Testis (tissue), 3 donors: ENCODE data around the gene HMCN2. TPM values are rescaled to one million over a fixed set of nuclear protein-coding genes. Genes with fewer than 3 reads are reported as not detected.

Experiments
- DNase-seq: peaks from one replicate; pipeline ENCODE4 v3.0.0-alpha.2; 2019
- H3K27ac ChIP-seq, 2 donors: fragments of 200-600 bp; sonication (generic); one replicate each; pipeline ENCODE4 v1.5.1; 2019
- H3K27me3 ChIP-seq: fragments of 200-600 bp; sonication (generic); one replicate; pipeline ENCODE4 v1.5.1; 2019
- H3K36me3 ChIP-seq: fragments of 200-600 bp; sonication (generic); one replicate; pipeline ENCODE4 v1.5.1; 2017; ENCODE audit warnings: low read depth; ENCODE audit errors: missing control alignments
- H3K4me1 ChIP-seq: fragments of 200-600 bp; sonication (generic); one replicate; pipeline ENCODE4 v1.5.1; 2019
- H3K4me3 ChIP-seq, 2 donors: fragments of 200-600 bp; sonication (generic); one replicate each; pipeline ENCODE4 v1.5.1; 2017 to 2019
- H3K9me3 ChIP-seq: fragments of 200-600 bp; sonication (generic); one replicate; pipeline ENCODE4 v1.5.1; 2017
- CTCF ChIP-seq, 3 experiments: fragments of 450-650 bp in 2 of 3; fragments of 200-600 bp in 1 of 3; sonication (generic) in 1 of 3; IDR thresholded peaks; one replicate each; pipeline ENCODE4 v1.5.1; 2016 to 2019; ENCODE audit warnings: antibody characterized with exemption in 3 of 3, mild to moderate bottlenecking in 2 of 3, moderate library complexity in 1 of 3
- POLR2A ChIP-seq: fragments of 450-650 bp; IDR thresholded peaks from one replicate; pipeline ENCODE4 v1.6.1; 2017; ENCODE audit warnings: antibody characterized with exemption, mild to moderate bottlenecking, moderate library complexity
- WGBS, 2 donors: methylation state at CpG; one replicate each; pipeline ENCODE4 v1.1.5; 2018; 5-methylcytosine and 5-hydroxymethylcytosine counted together
- intact Hi-C: fragments of 100-400 bp; cut with DNase I; formaldehyde crosslinking; loops from one replicate; pipeline ENCODE4 v1.15.1; 2023; ENCODE audit warnings: low total_unique reads
- polyA plus RNA-seq: library from polyadenylated mRNA; stranded (reverse); fragments of 350-450 nt; fragmentation: Illumina TruSeq; extraction: RNeasy Lipid Tissue Mini Kit (QIAGEN cat#74804); gene quantifications from one replicate; pipeline ENCODE4 v1.2.3, GENCODE V29; 2014; ENCODE audit warnings: low read depth, low replicate concordance; ENCODE audit not compliant: insufficient read depth
- total RNA-seq, 2 donors: library from RNA; depleted of rRNA; stranded (reverse); fragments of >200 nt; gene quantifications; one replicate each; pipeline ENCODE4 v1.2.3, GENCODE V29; 2016

Gene HMCN2
- total and polyA plus RNA-seq, 3 donors from 2014 or later: 10.2 to 17.7 (median 15.5) TPM

DNA sequence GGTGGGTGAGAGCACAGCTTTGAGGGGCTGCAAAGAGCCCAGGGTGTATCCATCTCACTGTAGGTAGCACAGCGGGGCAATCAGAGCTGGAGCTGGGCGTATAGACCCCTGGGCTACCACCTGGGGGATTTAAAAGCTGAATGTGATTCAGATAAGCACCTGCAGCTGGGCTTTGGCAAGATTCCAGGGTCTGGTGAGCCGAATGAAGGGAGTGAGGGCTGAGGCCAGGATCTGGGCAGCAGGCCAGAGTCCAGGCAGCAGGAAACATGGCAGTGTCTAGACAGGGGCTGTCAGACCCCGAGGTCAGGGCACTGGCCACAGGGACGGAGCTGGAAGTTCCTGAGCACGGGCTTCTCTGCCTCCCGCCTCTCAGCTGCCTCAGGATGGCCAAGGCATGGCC is 187.9 kb downstream of the HMCN2 start:
- no peaks in the 10 kb centered on the region for H3K9me3 ChIP-seq
- TF ChIP-seq CTCF (IDR thresholded peaks at IDR 0.05) (no peak), POLR2A (no peak)
- H3K36me3 ChIP-seq: no peaks in the 10 kb centered on the region
- peaks cover 39% of the 10 kb centered on the region for H3K4me1 ChIP-seq
- peak overlapping the region; percentile 25 to 80 for H3K27ac ChIP-seq
- no peak overlapping the region for H3K4me3 ChIP-seq
- WGBS, 2 donors: 40 to 42% methylated on average over 7 of the region's 7 CpGs
- intact Hi-C loops: no loop called here
- no peaks in the 10 kb centered on the region for H3K27me3 ChIP-seq
- DNase-seq: peak; percentile 88

DNA sequence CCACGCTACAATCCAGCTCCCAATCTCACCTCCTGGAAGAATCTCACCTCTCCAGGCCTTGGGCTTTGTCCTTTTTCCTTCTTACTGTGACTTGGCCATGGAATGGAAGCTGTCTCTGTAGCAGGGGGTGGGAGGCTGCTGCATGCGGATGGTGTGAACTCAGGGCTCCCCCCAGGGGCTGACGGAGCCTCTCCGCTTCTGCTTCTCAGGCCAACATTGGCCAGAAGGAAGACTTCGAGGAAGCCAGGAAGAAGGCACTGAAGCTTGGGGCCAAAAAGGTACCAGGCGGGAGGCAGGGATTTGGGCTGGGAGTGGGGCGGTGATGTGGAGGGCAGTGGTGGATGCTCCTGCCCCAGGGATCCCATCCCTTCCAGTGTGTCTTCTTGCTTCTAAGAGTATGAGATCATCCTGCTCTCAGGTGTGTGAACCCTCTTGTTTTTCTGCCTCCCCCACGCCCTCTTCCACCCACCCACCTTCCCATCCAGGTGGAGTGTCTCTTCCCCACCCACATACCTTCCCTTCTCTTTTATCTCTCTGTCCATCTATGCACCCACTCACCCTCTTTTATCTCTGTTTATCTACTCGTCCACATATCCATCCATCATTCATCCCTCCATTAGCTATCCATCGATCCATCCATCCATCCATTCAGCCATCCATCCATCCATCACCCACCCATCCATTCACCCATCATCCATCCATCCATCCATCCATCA is 188.7 kb downstream of the HMCN2 start:
- no peak for DNase-seq
- H3K4me3 ChIP-seq: no peak overlapping the region
- no peaks in the 10 kb centered on the region for H3K9me3 ChIP-seq
- H3K4me1 ChIP-seq: peaks cover 39% of the 10 kb centered on the region
- H3K36me3 ChIP-seq: no peaks in the 10 kb centered on the region
- intact Hi-C loops: no loop called here
- TF ChIP-seq POLR2A (no peak), CTCF (IDR thresholded peaks at IDR 0.05) (no peak)
- WGBS, 2 donors: 91 to 94% methylated on average over 10 of the region's 10 CpGs
- no peaks in the 10 kb centered on the region for H3K27me3 ChIP-seq
- H3K27ac ChIP-seq: peak overlapping the region in 1 of 2 donors; percentile 25

- Histone ChIP-seq H3K27me3 (no peaks in the 10 kb centered on the region), H3K36me3 (no peaks in the 10 kb centered on the region), H3K27ac (no peak overlapping the region), H3K4me3 (no peak overlapping the region), H3K9me3 (no peaks in the 10 kb centered on the region), H3K4me1 (peaks cover 39% of the 10 kb centered on the region)
- no peak for TF ChIP-seq POLR2A
- no peak for TF ChIP-seq CTCF (IDR thresholded peaks at IDR 0.05)
- 30 to 63% methylated on average over 3 of the region's 3 CpGs for WGBS, 2 donors
- DNase-seq: no peak
- intact Hi-C loops: no loop called here
These were observed 189.3 kb downstream of the HMCN2 start for GRCh38 chr9:130454812-130455325.

DNA sequence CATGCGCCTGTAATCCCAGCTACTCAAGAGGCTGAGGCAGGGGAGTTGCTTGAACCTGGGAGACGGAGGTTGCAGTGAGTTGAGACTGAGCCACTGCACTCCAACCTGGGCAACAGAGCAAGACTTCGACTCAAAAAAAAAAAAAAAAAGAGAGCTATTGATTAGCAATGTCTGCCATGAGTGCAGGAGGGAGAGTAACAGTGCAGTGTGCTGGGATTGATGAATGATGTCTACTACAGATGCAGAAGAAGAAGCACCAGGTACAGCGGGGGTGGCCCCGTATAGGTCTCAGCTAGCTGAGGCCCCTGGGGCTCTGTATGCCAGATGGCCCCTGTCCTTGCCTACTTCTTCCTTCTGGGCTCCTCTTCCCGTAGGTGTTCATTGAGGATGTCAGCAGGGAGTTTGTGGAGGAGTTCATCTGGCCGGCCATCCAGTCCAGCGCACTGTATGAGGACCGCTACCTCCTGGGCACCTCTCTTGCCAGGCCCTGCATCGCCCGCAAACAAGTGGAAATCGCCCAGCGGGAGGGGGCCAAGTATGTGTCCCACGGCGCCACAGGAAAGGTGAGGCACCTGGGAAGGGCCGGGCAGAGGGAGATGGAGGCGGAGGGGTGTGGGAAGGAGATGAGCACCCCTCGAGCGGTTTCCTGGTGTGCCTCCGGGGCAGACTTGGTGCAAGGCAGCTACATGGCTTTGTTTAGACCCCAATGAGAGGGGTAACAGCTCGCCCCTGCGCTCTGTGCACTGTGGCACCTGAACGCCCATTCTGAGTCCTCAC is 192.7 kb downstream of the HMCN2 start:
- no peak overlapping the region for H3K4me3 ChIP-seq
- no peak for DNase-seq
- H3K27ac ChIP-seq: no peak overlapping the region
- H3K27me3 ChIP-seq: no peaks in the 10 kb centered on the region
- peaks cover 10% of the 10 kb centered on the region for H3K4me1 ChIP-seq
- no peaks in the 10 kb centered on the region for H3K36me3 ChIP-seq
- intact Hi-C loops: no loop called here
- H3K9me3 ChIP-seq: no peaks in the 10 kb centered on the region
- WGBS, 2 donors: 93 to 95% methylated on average over 23 of the region's 23 CpGs
- no peak for TF ChIP-seq POLR2A
- TF ChIP-seq CTCF (IDR thresholded peaks at IDR 0.05): no peak
